H9 (cell line): ENCODE data around the gene SELENOF. TPM values are rescaled to one million over a fixed set of nuclear protein-coding genes. Genes with fewer than 3 reads are reported as not detected.

Experiments
- DNase-seq: peaks from one replicate; pipeline ENCODE4 v3.0.0-alpha.2; 2017
- H2AFZ ChIP-seq: one replicate; pipeline ENCODE4 v1.6.1; 2013; ENCODE audit warnings: mild to moderate bottlenecking, low read length, control low read depth, moderate library complexity
- H2AK5ac ChIP-seq: 2 replicates; pipeline ENCODE4 v1.6.1; 2013; ENCODE audit warnings: low read length, control low read depth, mixed read lengths; ENCODE audit not compliant: insufficient read length
- H2BK120ac ChIP-seq: one replicate; pipeline ENCODE4 v1.6.1; 2013; ENCODE audit warnings: low read depth, mild to moderate bottlenecking, low read length, control low read depth, inconsistent platforms; ENCODE audit not compliant: poor library complexity, severe bottlenecking
- H2BK12ac ChIP-seq: 2 replicates; pipeline ENCODE4 v1.6.1; 2013; ENCODE audit warnings: low read length, control low read depth, mixed read lengths, low read depth; ENCODE audit not compliant: insufficient read length
- H2BK15ac ChIP-seq: 2 replicates; pipeline ENCODE4 v1.6.1; 2013; ENCODE audit warnings: low read depth, low read length, control low read depth
- H2BK20ac ChIP-seq: one replicate; pipeline ENCODE4 v1.6.1; 2013; ENCODE audit warnings: low read depth, mild to moderate bottlenecking, low read length, control low read depth, inconsistent platforms; ENCODE audit not compliant: poor library complexity, severe bottlenecking
- H2BK5ac ChIP-seq: 2 replicates; pipeline ENCODE4 v1.6.1; 2013; ENCODE audit warnings: low read length, control low read depth, mixed read lengths; ENCODE audit not compliant: insufficient read length
- H3K14ac ChIP-seq: 2 replicates; pipeline ENCODE4 v1.6.1; 2013; ENCODE audit warnings: low read length, control low read depth; ENCODE audit not compliant: insufficient read depth
- H3K18ac ChIP-seq: 2 replicates; pipeline ENCODE4 v1.6.1; 2013; ENCODE audit warnings: low read depth, mild to moderate bottlenecking, mixed read lengths, low read length, control low read depth; ENCODE audit not compliant: insufficient read length
- H3K23ac ChIP-seq: 2 replicates; pipeline ENCODE4 v1.6.1; 2013; ENCODE audit warnings: low read length, control low read depth, mixed read lengths, low read depth; ENCODE audit not compliant: insufficient read length
- H3K23me2 ChIP-seq: 2 replicates; pipeline ENCODE4 v1.6.1; 2013; ENCODE audit warnings: low read depth, mild to moderate bottlenecking, mixed read lengths, low read length, control low read depth; ENCODE audit not compliant: insufficient read length, poor library complexity, severe bottlenecking
- H3K27ac ChIP-seq: 2 replicates; pipeline ENCODE4 v1.5.1; 2013; ENCODE audit warnings: low read length, control low read depth, mixed read lengths, low read depth; ENCODE audit not compliant: insufficient read length
- H3K27me3 ChIP-seq: 2 replicates; pipeline ENCODE4 v1.6.1; 2013; ENCODE audit warnings: low read length, control low read depth, inconsistent platforms; ENCODE audit not compliant: insufficient read depth
- H3K4ac ChIP-seq: 2 replicates; pipeline ENCODE4 v1.6.1; 2013; ENCODE audit warnings: low read depth, mild to moderate bottlenecking, control low read depth, inconsistent platforms, low read length, moderate library complexity
- H3K4me1 ChIP-seq: 2 replicates; pipeline ENCODE4 v1.6.1; 2013; ENCODE audit warnings: low read length, control low read depth, inconsistent platforms; ENCODE audit not compliant: insufficient read depth
- H3K4me2 ChIP-seq: 2 replicates; pipeline ENCODE4 v1.6.1; 2013; ENCODE audit warnings: low read length, control low read depth, mixed read lengths; ENCODE audit not compliant: insufficient read length, insufficient read depth
- H3K56ac ChIP-seq: 2 replicates; pipeline ENCODE4 v1.6.1; 2013; ENCODE audit warnings: low read depth, mild to moderate bottlenecking, mixed read lengths, low read length, control low read depth; ENCODE audit not compliant: insufficient read length
- H3K79me1 ChIP-seq: 2 replicates; pipeline ENCODE4 v1.6.1; 2013; ENCODE audit warnings: low read depth, mild to moderate bottlenecking, moderate library complexity, low read length, control low read depth, inconsistent platforms; ENCODE audit not compliant: insufficient read depth, poor library complexity, severe bottlenecking
- H3K79me2 ChIP-seq: 2 replicates; pipeline ENCODE4 v1.6.1; 2013; ENCODE audit warnings: low read length, control low read depth, inconsistent platforms; ENCODE audit not compliant: insufficient read depth
- H3K9ac ChIP-seq: 2 replicates; pipeline ENCODE4 v1.6.1; 2013; ENCODE audit warnings: low read length, control low read depth, mixed read lengths; ENCODE audit not compliant: insufficient read length; ENCODE audit errors: extremely low read depth
- H3K9me3 ChIP-seq: one replicate; pipeline ENCODE4 v1.6.1; 2013; ENCODE audit warnings: low read depth, low read length, inconsistent platforms; ENCODE audit not compliant: control insufficient read depth
- H3T11ph ChIP-seq: one replicate; pipeline ENCODE4 v1.6.1; 2013; ENCODE audit warnings: mild to moderate bottlenecking, low read length, control low read depth, inconsistent platforms
- H4K20me1 ChIP-seq: one replicate; pipeline ENCODE4 v1.6.1; 2013; ENCODE audit not compliant: control insufficient read depth, insufficient read length, insufficient read depth
- H4K5ac ChIP-seq: 2 replicates; pipeline ENCODE4 v1.6.1; 2013; ENCODE audit warnings: low read depth, mild to moderate bottlenecking, mixed read lengths, low read length, control low read depth; ENCODE audit not compliant: insufficient read length
- H4K8ac ChIP-seq: replicated peaks from 2 replicates; pipeline ENCODE4 v1.6.1; 2013; ENCODE audit warnings: low read length, control low read depth, mixed read lengths, low read depth; ENCODE audit not compliant: insufficient read length
- H4K91ac ChIP-seq: 2 replicates; pipeline ENCODE4 v1.6.1; 2013; ENCODE audit warnings: low read depth, mild to moderate bottlenecking, moderate library complexity, mixed read lengths, low read length, control low read depth; ENCODE audit not compliant: insufficient read length
- H3K27ac Mint-ChIP-seq, 3 experiments: 2 replicates in 2 of 3; 3 replicates in 1 of 3; pipeline ENCODE4 v1.8.0; 2020 to 2021; ENCODE audit warnings: mixed read lengths in 3 of 3, mild to moderate bottlenecking in 1 of 3, moderate library complexity in 1 of 3
- H3K27me3 Mint-ChIP-seq: 2 replicates; pipeline ENCODE4 v1.8.0; 2021; ENCODE audit warnings: low read depth, mild to moderate bottlenecking, moderate library complexity, mixed read lengths
- H3K36me3 Mint-ChIP-seq, 3 experiments: 2 replicates in 2 of 3; 3 replicates in 1 of 3; pipeline ENCODE4 v1.8.0; 2020 to 2021; ENCODE audit warnings: low read depth in 3 of 3, mixed read lengths in 3 of 3; ENCODE audit not compliant: insufficient read depth in 1 of 3
- H3K4me1 Mint-ChIP-seq, 2 experiments: 2 replicates each; pipeline ENCODE4 v1.8.0; 2020; ENCODE audit warnings: mixed read lengths in 2 of 2
- H3K4me3 Mint-ChIP-seq, 2 experiments: 2 replicates in 1 of 2; 3 replicates in 1 of 2; pipeline ENCODE4 v1.8.0; 2020 to 2021; ENCODE audit warnings: mild to moderate bottlenecking in 2 of 2, mixed read lengths in 2 of 2, moderate library complexity in 1 of 2
- H3K9me3 Mint-ChIP-seq, 2 experiments: 2 replicates in 1 of 2; 3 replicates in 1 of 2; pipeline ENCODE4 v1.8.0; 2020; ENCODE audit warnings: mild to moderate bottlenecking in 2 of 2, mixed read lengths in 2 of 2, moderate library complexity in 1 of 2
- CTCF ChIP-seq: fragments of 200-600 bp; sonication (generic); conservative IDR thresholded peaks from 3 replicates; pipeline ENCODE4 v1.8.0; 2021; ENCODE audit warnings: antibody characterized with exemption, mild to moderate bottlenecking
- WGBS: extraction: QIAGEN DNeasy Blood & Tissue Kit; methylation state at CpG from one replicate; pipeline ENCODE4 v1.1.7; 2013; ENCODE audit warnings: missing lambda C conversion rate, low lambda C conversion rate, mixed read lengths; ENCODE audit not compliant: insufficient read length; ENCODE audit errors: extremely low coverage; 5-methylcytosine and 5-hydroxymethylcytosine counted together
- total RNA-seq: library from RNA; stranded (reverse); gene quantifications from 2 replicates; pipeline ENCODE4 v1.2.1, GENCODE V29; 2021

SELENOF gene
- total RNA-seq, 1 experiment from 2014 or later, result 143 TPM

GRCh38 chr1:86841116-86841515, 72.8 kb downstream of the SELENOF start:
- H3K79me2 ChIP-seq, result no peaks in the 10 kb centered on the region
- H3K27ac ChIP-seq, result no peak overlapping the region
- Mint-ChIP-seq H3K4me3 (no peak overlapping the region), H3K27ac (no peak overlapping the region), H3K4me1 (peaks cover 7 to 10% of the 10 kb centered on the region in 2 experiments), H3K27me3 (no peaks in the 10 kb centered on the region), H3K9me3 (0 out of 5 replicates have a peak, but pooled peaks cover 0 to 2% of the 10 kb centered on the region in 2 experiments), H3K36me3 (no peaks in the 10 kb centered on the region)
- H3K9ac ChIP-seq, result no peak overlapping the region
- H3K18ac ChIP-seq, result no peak overlapping the region
- H3K56ac ChIP-seq, result no peak overlapping the region
- H3K23me2 ChIP-seq, result no peaks in the 10 kb centered on the region
- H3K4ac ChIP-seq, result no peak overlapping the region
- no peak overlapping the region for H2BK20ac ChIP-seq
- no peak overlapping the region for H3K23ac ChIP-seq
- H2BK15ac ChIP-seq, result no peak overlapping the region
- H3K14ac ChIP-seq, result no peak overlapping the region
- H3K27me3 ChIP-seq, result no peaks in the 10 kb centered on the region
- no peaks in the 10 kb centered on the region for H3K9me3 ChIP-seq
- no peak overlapping the region for H2AFZ ChIP-seq
- no peak for DNase-seq
- no peak overlapping the region for H2BK12ac ChIP-seq
- TF ChIP-seq CTCF, result no peak
- no peak overlapping the region for H2AK5ac ChIP-seq
- no peaks in the 10 kb centered on the region for H3K79me1 ChIP-seq
- H2BK120ac ChIP-seq, result no peak overlapping the region
- no peak overlapping the region for H3K4me2 ChIP-seq
- H4K91ac ChIP-seq, result no peak overlapping the region
- no peak overlapping the region for H4K5ac ChIP-seq
- no CpG with 5 or more reads among the region's 1 CpG for WGBS
- H4K20me1 ChIP-seq, result no peaks in the 10 kb centered on the region
- no peak overlapping the region for H2BK5ac ChIP-seq
- no peaks in the 10 kb centered on the region for H3K4me1 ChIP-seq
- no peak overlapping the region for H4K8ac ChIP-seq
- no peak overlapping the region for H3T11ph ChIP-seq
